Measurements from ENCODE around the gene CTNNA3. TPM values are rescaled to one million over a fixed set of nuclear protein-coding genes. Genes with fewer than 3 reads are reported as not detected.

Gene CTNNA3
- total RNA-seq, 2 donors from 2014 or later: 3.2 to 7.2 TPM

GRCh38 chr10:66783316-66783715 is 912.7 kb downstream of the CTNNA3 start:
- Mint-ChIP-seq H3K9me3 (no peaks in the 10 kb centered on the region), H3K27me3 (ENCODE audit: insufficient read depth) (no peaks in the 10 kb centered on the region), H3K36me3 (ENCODE audit: low read depth) (no peaks in the 10 kb centered on the region), H3K4me3 (no peak overlapping the region), H3K4me1 (no peaks in the 10 kb centered on the region), H3K27ac (no peak overlapping the region)
- Histone ChIP-seq H3K27ac (ENCODE audit: low read depth, low read length) (no peak overlapping the region), H3K9me3 (ENCODE audit: control insufficient read depth, low read length) (no peaks in the 10 kb centered on the region), H3K9ac (ENCODE audit: extremely low read depth, low read length, poor library complexity, severe bottlenecking) (no peak overlapping the region), H3K4me3 (ENCODE audit: low read length) (no peak overlapping the region), H3K4me1 (ENCODE audit: control insufficient read depth, insufficient read depth, low read length) (no peaks in the 10 kb centered on the region), H3K27me3 (ENCODE audit: control insufficient read depth, insufficient read depth, low read length, poor library complexity, severe bottlenecking) (no peaks in the 10 kb centered on the region), H3K36me3 (ENCODE audit: control insufficient read depth, insufficient read depth, low read length) (no peaks in the 10 kb centered on the region)
- WGBS, 2 experiments (ENCODE audit: insufficient coverage in 1 of 2, insufficient read length in 1 of 2): 91 to 92% methylated on average over 5 of the region's 5 CpGs
- TF ChIP-seq, protein P1, sequence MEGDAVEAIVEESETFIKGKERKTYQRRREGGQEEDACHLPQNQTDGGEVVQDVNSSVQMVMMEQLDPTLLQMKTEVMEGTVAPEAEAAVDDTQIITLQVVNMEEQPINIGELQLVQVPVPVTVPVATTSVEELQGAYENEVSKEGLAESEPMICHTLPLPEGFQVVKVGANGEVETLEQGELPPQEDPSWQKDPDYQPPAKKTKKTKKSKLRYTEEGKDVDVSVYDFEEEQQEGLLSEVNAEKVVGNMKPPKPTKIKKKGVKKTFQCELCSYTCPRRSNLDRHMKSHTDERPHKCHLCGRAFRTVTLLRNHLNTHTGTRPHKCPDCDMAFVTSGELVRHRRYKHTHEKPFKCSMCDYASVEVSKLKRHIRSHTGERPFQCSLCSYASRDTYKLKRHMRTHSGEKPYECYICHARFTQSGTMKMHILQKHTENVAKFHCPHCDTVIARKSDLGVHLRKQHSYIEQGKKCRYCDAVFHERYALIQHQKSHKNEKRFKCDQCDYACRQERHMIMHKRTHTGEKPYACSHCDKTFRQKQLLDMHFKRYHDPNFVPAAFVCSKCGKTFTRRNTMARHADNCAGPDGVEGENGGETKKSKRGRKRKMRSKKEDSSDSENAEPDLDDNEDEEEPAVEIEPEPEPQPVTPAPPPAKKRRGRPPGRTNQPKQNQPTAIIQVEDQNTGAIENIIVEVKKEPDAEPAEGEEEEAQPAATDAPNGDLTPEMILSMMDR (conservative IDR thresholded peaks at IDR 0.05): no peak
- DNase-seq: no peak

DNA sequence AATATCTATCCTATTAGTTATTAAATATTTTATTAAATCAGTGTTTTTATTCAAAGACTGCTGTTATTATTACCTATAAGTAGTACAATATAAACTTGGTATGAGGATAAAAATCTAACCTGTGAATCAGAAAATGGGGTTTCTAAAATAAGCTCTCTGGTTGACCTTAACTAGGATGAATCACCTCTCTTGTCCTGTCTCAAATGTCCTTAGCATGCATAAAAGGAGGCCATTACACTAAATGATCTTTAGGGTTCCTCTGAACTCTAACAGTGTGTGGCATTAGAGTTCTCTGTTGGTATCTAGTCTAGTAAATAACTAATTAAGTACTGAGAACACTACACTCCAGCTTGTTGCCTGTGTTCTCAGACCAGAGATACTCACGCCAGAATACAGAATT is 913.2 kb downstream of the CTNNA3 start:
- Histone ChIP-seq H3K27ac (ENCODE audit: low read depth, low read length) (no peak overlapping the region), H3K9me3 (ENCODE audit: control insufficient read depth, low read length) (no peaks in the 10 kb centered on the region), H3K4me3 (ENCODE audit: low read length) (no peak overlapping the region), H3K36me3 (ENCODE audit: control insufficient read depth, insufficient read depth, low read length) (no peaks in the 10 kb centered on the region), H3K27me3 (ENCODE audit: control insufficient read depth, insufficient read depth, low read length, poor library complexity, severe bottlenecking) (no peaks in the 10 kb centered on the region), H3K9ac (ENCODE audit: extremely low read depth, low read length, poor library complexity, severe bottlenecking) (no peak overlapping the region), H3K4me1 (ENCODE audit: control insufficient read depth, insufficient read depth, low read length) (no peaks in the 10 kb centered on the region)
- no peaks in the 10 kb centered on the region for H3K36me3 Mint-ChIP-seq (ENCODE audit: low read depth)
- H3K27ac Mint-ChIP-seq: no peak overlapping the region
- 85% methylated on average over 1 of the region's 1 CpG; no CpG with 5 or more reads in 1 of the 2 experiments for WGBS, 2 experiments (ENCODE audit: insufficient coverage in 1 of 2, insufficient read length in 1 of 2)
- DNase-seq: no peak
- TF ChIP-seq, protein P1 (conservative IDR thresholded peaks at IDR 0.05): no peak
- H3K4me3 Mint-ChIP-seq: no peak overlapping the region
- H3K4me1 Mint-ChIP-seq: no peaks in the 10 kb centered on the region
- no peaks in the 10 kb centered on the region for H3K27me3 Mint-ChIP-seq (ENCODE audit: insufficient read depth)
- no peaks in the 10 kb centered on the region for H3K9me3 Mint-ChIP-seq

- TF ChIP-seq, protein P1 (conservative IDR thresholded peaks at IDR 0.05): no peak
- Mint-ChIP-seq H3K27me3 (ENCODE audit: insufficient read depth) (no peaks in the 10 kb centered on the region), H3K9me3 (no peaks in the 10 kb centered on the region), H3K4me3 (no peak overlapping the region), H3K36me3 (ENCODE audit: low read depth) (no peaks in the 10 kb centered on the region), H3K27ac (no peak overlapping the region), H3K4me1 (no peaks in the 10 kb centered on the region)
- no peak for DNase-seq
- Histone ChIP-seq H3K36me3 (ENCODE audit: control insufficient read depth, insufficient read depth, low read length) (no peaks in the 10 kb centered on the region), H3K9me3 (ENCODE audit: control insufficient read depth, low read length) (no peaks in the 10 kb centered on the region), H3K9ac (ENCODE audit: extremely low read depth, low read length, poor library complexity, severe bottlenecking) (no peak overlapping the region), H3K27ac (ENCODE audit: low read depth, low read length) (no peak overlapping the region), H3K4me1 (ENCODE audit: control insufficient read depth, insufficient read depth, low read length) (no peaks in the 10 kb centered on the region), H3K4me3 (ENCODE audit: low read length) (no peak overlapping the region), H3K27me3 (ENCODE audit: control insufficient read depth, insufficient read depth, low read length, poor library complexity, severe bottlenecking) (no peaks in the 10 kb centered on the region)
Measured at GRCh38 chr10:66782144-66782543, 913.9 kb downstream of the CTNNA3 start.
